T-cell (primary cell): ENCODE data around the gene PEAR1. TPM values are rescaled to one million over a fixed set of nuclear protein-coding genes. Genes with fewer than 3 reads are reported as not detected.
"Not testable (repeated sequence)": the region's sequence is repeated elsewhere in the genome, so short reads cannot be mapped to it uniquely, and the experiment has no call there.

ENCODE experiments used
- ATAC-seq, 4 experiments: fragments of 200-7000 bp in 3 of 4; fragments of 150-1000 bp in 1 of 4; cut with Tn5 transposase; replicated peaks in 1 of 4; 1 replicate in 3 of 4; 2 replicates in 1 of 4; pipeline ENCODE4 v1.10.0; 2021; ENCODE audit warnings: moderate library complexity in 3 of 4, mild to moderate bottlenecking in 2 of 4, moderate number of reproducible peaks in 1 of 4
- CTCF ChIA-PET, 2 donors: fragments of 300-600 bp; sonication (Branson Sonifier 250); formaldehyde crosslinking; loops; one replicate each; lab custom pipeline; 2022; ENCODE audit warnings: antibody characterized with exemption in 2 of 2; lab: Charles Lee
- POLR2A ChIA-PET, 2 donors: fragments of 300-600 bp; sonication (Branson Sonifier 250); formaldehyde crosslinking; loops; one replicate each; lab custom pipeline; 2022; ENCODE audit warnings: antibody characterized with exemption in 2 of 2; lab: Charles Lee
- DNase-seq, 35 experiments: peaks; one replicate each; pipeline versions ENCODE4 v3.0.0 to v3.0.0-alpha.2; 2013 to 2023
- H3K27ac ChIP-seq: one replicate; pipeline ENCODE4 v1.5.1; 2013; ENCODE audit warnings: low read length
- H3K27me3 ChIP-seq, 2 experiments: replicated peaks in 1 of 2; 1 replicate in 1 of 2; 2 replicates in 1 of 2; pipeline versions ENCODE4 v1.6.1 to v1.7.0; 2013; ENCODE audit warnings: low read length in 1 of 2, mixed read lengths in 1 of 2; ENCODE audit not compliant: control insufficient read depth in 2 of 2, insufficient read depth in 2 of 2; ENCODE audit errors: extremely low read depth in 1 of 2
- H3K36me3 ChIP-seq, 2 donors: 1 replicate in 1 of 2; 2 replicates in 1 of 2; pipeline versions ENCODE4 v1.6.1 to v1.7.0; 2013; ENCODE audit warnings: low read length in 1 of 2; ENCODE audit not compliant: control insufficient read depth in 2 of 2, insufficient read depth in 1 of 2; ENCODE audit errors: extremely low read depth in 1 of 2
- H3K4me1 ChIP-seq, 2 experiments: 1 replicate in 1 of 2; 2 replicates in 1 of 2; pipeline versions ENCODE4 v1.6.1 to v1.7.0; 2013; ENCODE audit warnings: low read length in 2 of 2, mixed read lengths in 1 of 2; ENCODE audit not compliant: insufficient read depth in 2 of 2, control insufficient read depth in 1 of 2; ENCODE audit errors: extremely low read depth in 1 of 2
- H3K4me3 ChIP-seq, 2 donors: 1 replicate in 1 of 2; 2 replicates in 1 of 2; pipeline versions ENCODE4 v1.5.1 to v1.7.0; 2013; ENCODE audit warnings: mild to moderate bottlenecking in 2 of 2, low read length in 1 of 2, moderate library complexity in 1 of 2; ENCODE audit not compliant: control insufficient read depth in 1 of 2; ENCODE audit errors: extremely low read depth in 1 of 2
- H3K9me3 ChIP-seq: 2 replicates; pipeline ENCODE4 v1.7.0; 2013
- H3K27ac Mint-ChIP-seq, 2 donors: one replicate each; pipeline ENCODE4 v1.8.0; 2020 to 2021; ENCODE audit warnings: mild to moderate bottlenecking in 2 of 2, mixed read lengths in 2 of 2
- H3K27me3 Mint-ChIP-seq, 2 donors: one replicate each; pipeline ENCODE4 v1.8.0; 2021 to 2022; ENCODE audit warnings: mixed read lengths in 2 of 2
- H3K36me3 Mint-ChIP-seq: one replicate; pipeline ENCODE4 v1.8.0; 2021; ENCODE audit warnings: mixed read lengths
- H3K4me1 Mint-ChIP-seq, 3 donors: one replicate each; pipeline ENCODE4 v1.8.0; 2020 to 2022; ENCODE audit warnings: mixed read lengths in 3 of 3, mild to moderate bottlenecking in 1 of 3
- H3K4me3 Mint-ChIP-seq, 3 donors: one replicate each; pipeline ENCODE4 v1.8.0; 2020 to 2022; ENCODE audit warnings: mild to moderate bottlenecking in 3 of 3, mixed read lengths in 3 of 3, moderate library complexity in 3 of 3
- H3K9me3 Mint-ChIP-seq, 3 donors: one replicate each; pipeline ENCODE4 v1.8.0; 2020 to 2022; ENCODE audit warnings: mixed read lengths in 3 of 3
- WGBS: methylation state at CpG from one replicate; pipeline ENCODE4 v1.1.5; 2013; ENCODE audit warnings: missing lambda C conversion rate; ENCODE audit not compliant: insufficient coverage; 5-methylcytosine and 5-hydroxymethylcytosine counted together
- total RNA-seq, 35 experiments: library from RNA in 6 of 35; stranded (reverse) in 6 of 35; fragments of 120-200 nt in 1 of 35; gene quantifications; one replicate each; pipeline versions ENCODE4 v1.2.1 to v1.2.4 and lab custom pipeline; 2013 to 2026

Gene PEAR1
- total RNA-seq, 5 donors from 2014 or later (not counting 1 experiment from before 2014, with no cell fraction given), result 0.09 to 0.67 (median 0.28) TPM

DNA sequence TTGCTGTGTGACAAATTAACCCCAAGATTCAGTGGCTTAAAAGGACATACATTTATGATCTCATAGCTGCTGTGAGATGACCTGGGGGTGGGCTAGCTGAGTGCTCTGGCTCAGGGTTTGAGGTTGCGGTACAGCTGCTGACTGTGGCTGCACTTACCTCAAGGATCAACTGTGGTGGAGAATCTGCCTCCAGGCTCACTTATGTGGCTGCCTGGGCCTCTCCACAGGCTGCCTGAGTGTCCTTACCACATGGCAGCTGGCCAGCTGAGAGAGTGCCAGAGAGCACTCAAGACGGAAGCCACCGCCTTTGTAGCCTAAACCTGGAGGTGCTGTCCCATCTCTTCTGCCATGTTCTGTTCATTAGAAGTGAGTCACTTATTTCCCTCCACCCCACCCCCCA is 32.7 kb downstream of the PEAR1 start:
- DNase-seq (peak in 4 of 35 experiments; percentile 14 to 23 (median 18)), ATAC-seq (no peak)
- no peaks in the 10 kb centered on the region for H3K9me3 ChIP-seq
- 6% methylated on average over 3 of the region's 3 CpGs for WGBS
- no peak overlapping the region for H3K4me3 ChIP-seq
- Mint-ChIP-seq H3K4me1 (peaks cover 18 to 36% (median 25%) of the 10 kb centered on the region in 3 donors), H3K27ac (no peak overlapping the region), H3K36me3 (no peaks in the 10 kb centered on the region), H3K27me3 (peaks cover 69 to 91% of the 10 kb centered on the region in 2 donors), H3K9me3 (no peaks in the 10 kb centered on the region), H3K4me3 (no peak overlapping the region)
- H3K36me3 ChIP-seq, result no peaks in the 10 kb centered on the region
- H3K27me3 ChIP-seq, result peaks cover 17 to 93% of the 10 kb centered on the region in 2 experiments
- H3K27ac ChIP-seq, result no peak overlapping the region
- peaks cover 0 to 24% of the 10 kb centered on the region in 2 experiments for H3K4me1 ChIP-seq
- CTCF ChIA-PET, result interaction anchor here in 1 of 2 donors (0.6 kb wide), 1 partner anchor 9 kb away, joined by 3 read pairs; no protein-coding TSS in a partner anchor
- POLR2A ChIA-PET, result no interaction called here

DNA sequence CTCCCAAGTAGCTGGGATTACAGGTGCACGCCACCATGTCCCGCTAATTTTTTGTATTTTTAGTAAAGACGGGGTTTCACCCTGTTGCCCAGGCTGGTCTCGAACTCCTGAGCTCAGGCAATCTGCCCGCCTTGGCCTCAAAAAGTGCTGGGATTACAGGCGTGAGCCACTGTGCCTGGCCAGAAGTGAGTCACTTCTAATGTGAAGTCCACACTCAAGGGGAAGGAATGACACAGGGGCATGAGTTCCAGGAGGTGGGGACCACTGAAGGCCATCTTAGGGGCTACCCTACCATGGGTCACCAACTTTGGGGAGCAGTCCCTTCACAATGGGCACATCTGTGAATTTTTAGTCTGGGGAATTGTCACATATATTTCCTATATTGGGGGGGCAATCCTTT is 33.2 kb downstream of the PEAR1 start:
- H3K27me3 ChIP-seq, result peaks cover 15 to 90% of the 10 kb centered on the region in 2 experiments
- H3K36me3 ChIP-seq, H3K9me3 ChIP-seq, H3K27ac Mint-ChIP-seq, H3K27ac ChIP-seq, DNase-seq, ATAC-seq, H3K4me3 ChIP-seq, H3K36me3 Mint-ChIP-seq, H3K9me3 Mint-ChIP-seq: not testable (repeated sequence)
- WGBS, result 85% methylated on average over 6 of the region's 6 CpGs
- CTCF ChIA-PET, result interaction anchor here (0.6 to 1.3 kb wide), 2 partner anchors 10 to 34 kb away, joined by 3 read pairs; partner anchors contain the start of gene PEAR1 (in 1 of the 2)
- H3K4me1 ChIP-seq, result peaks cover 0 to 24% of the 10 kb centered on the region in 2 experiments
- POLR2A ChIA-PET, result interaction anchor here in 1 of 2 donors (0.7 kb wide), 1 partner anchor 66 kb away, joined by 4 read pairs; the partner anchor contains the start of gene NTRK1
- peak overlapping the region in 1 of 3 donors; percentile 67 for H3K4me3 Mint-ChIP-seq
- peaks cover 69 to 91% of the 10 kb centered on the region in 2 donors for H3K27me3 Mint-ChIP-seq
- peaks cover 17 to 41% (median 29%) of the 10 kb centered on the region in 3 donors for H3K4me1 Mint-ChIP-seq

DNA sequence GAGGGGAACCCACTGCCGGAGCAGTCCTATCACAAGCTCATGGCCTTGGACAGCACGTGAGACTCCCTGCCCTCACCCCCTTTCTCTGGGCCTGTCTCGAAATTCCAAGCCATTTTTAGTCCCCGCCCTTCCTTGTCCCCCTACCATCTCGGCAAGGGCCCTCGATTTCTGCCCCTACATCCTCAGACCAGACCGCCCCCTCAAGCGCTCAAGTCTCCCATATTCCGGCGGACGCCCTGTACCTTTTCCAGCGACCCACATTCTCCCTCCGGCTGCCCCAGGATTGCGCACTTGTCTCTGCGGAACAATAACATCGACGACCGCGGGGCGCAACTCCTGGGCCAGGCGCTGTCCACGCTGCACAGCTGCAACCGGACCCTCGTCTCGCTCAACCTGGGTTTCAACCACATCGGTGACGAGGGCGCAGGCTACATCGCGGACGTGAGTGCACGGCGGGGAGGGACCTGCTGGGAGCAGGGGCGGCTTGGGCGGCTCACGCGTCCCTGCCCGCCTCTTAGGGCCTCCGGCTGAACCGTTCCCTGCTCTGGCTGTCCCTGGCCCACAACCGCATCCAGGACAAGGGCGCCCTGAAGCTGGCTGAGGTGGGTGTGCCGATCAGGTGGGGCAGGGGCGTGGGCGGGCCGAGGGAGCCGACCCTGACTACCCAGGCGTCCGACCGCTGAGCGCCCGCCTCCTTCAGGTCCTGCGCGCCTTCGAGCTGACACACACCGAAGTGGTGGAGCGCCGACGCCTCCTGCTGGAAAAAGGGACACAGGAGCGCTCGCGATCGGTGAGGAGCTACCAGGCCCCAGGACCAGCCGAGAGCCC is 33.9 kb downstream of the PEAR1 start:
- Histone ChIP-seq H3K4me1 (peaks cover 0 to 24% of the 10 kb centered on the region in 2 experiments), H3K4me3 (no peak overlapping the region), H3K9me3 (no peaks in the 10 kb centered on the region), H3K36me3 (no peaks in the 10 kb centered on the region), H3K27me3 (peaks cover 10 to 89% of the 10 kb centered on the region in 2 experiments), H3K27ac (no peak overlapping the region)
- peak; percentile 76 to 86 (median 80) for ATAC-seq
- Mint-ChIP-seq H3K4me1 (peaks cover 17 to 41% (median 28%) of the 10 kb centered on the region in 3 donors), H3K9me3 (no peaks in the 10 kb centered on the region), H3K27ac (no peak overlapping the region), H3K36me3 (no peaks in the 10 kb centered on the region), H3K27me3 (peaks cover 62 to 89% of the 10 kb centered on the region in 2 donors), H3K4me3 (peak overlapping the region in 1 of 3 donors; percentile 67)
- POLR2A ChIA-PET, result interaction anchor here in 1 of 2 donors (0.7 kb wide), 1 partner anchor 67 kb away, joined by 4 read pairs; the partner anchor contains the start of gene NTRK1
- DNase-seq, result peak; percentile 22 to 73 (median 48)
- WGBS, result 7% methylated on average over 63 of the region's 64 CpGs
- CTCF ChIA-PET, result interaction anchor here (0.8 to 1.3 kb wide), 4 partner anchors 10 to 243 kb away, joined by 3 to 6 read pairs (median 3); partner anchors contain the start of gene PEAR1 (in 1 of the 2)

DNA sequence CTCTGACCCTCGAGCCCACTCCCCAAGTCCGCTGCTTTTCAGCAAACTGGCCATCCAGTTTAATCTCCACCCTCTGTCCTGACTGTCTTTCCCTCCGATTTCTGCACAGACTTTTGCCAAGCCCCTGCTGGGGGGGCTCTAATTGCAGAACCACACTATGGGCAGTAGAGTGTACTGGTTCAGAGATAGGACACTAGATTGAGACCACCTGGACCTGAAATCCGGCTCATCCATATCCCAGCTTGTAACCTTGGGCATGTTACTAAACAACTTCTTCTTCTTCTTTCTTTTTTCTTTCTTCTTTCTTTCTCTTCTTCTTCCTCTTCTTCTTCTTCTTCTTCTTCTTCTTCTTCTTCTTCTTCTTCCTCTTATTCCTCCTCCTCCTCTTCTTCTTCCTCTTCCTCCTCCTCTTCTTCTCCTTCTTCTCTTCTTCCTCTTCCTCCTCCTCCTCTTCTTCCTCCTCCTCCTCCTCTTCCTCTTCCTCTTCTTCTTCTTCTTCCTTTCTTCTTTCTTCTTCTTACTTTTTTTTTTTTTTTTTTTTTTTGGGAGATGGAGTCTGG is 34.6 kb downstream of the PEAR1 start:
- peaks cover 57 to 87% of the 10 kb centered on the region in 2 donors for H3K27me3 Mint-ChIP-seq
- H3K4me3 Mint-ChIP-seq, result peak overlapping the region; percentile 24 to 67 (median 36)
- peaks cover 16 to 39% (median 26%) of the 10 kb centered on the region in 3 donors for H3K4me1 Mint-ChIP-seq
- ChIA-PET POLR2A (no interaction called here), CTCF (interaction anchor here (0.6 to 1.3 kb wide), 6 partner anchors 10 to 243 kb away, joined by 3 to 6 read pairs (median 3); partner anchors contain the start of gene PEAR1 (in 1 of the 2))
- Histone ChIP-seq H3K27ac (no peak overlapping the region), H3K27me3 (peaks cover 7 to 87% of the 10 kb centered on the region in 2 experiments), H3K4me1 (peaks cover 0 to 24% of the 10 kb centered on the region in 2 experiments), H3K36me3 (no peaks in the 10 kb centered on the region), H3K9me3 (no peaks in the 10 kb centered on the region), H3K4me3 (no peak overlapping the region)
- DNase-seq (no peak), ATAC-seq (peak in 1 of 4 experiments; percentile 30)
- H3K27ac Mint-ChIP-seq, result peak overlapping the region in 1 of 2 donors; percentile 39
- no CpG with 5 or more reads among the region's 4 CpGs for WGBS
- H3K36me3 Mint-ChIP-seq, result no peaks in the 10 kb centered on the region
- no peaks in the 10 kb centered on the region for H3K9me3 Mint-ChIP-seq

DNA sequence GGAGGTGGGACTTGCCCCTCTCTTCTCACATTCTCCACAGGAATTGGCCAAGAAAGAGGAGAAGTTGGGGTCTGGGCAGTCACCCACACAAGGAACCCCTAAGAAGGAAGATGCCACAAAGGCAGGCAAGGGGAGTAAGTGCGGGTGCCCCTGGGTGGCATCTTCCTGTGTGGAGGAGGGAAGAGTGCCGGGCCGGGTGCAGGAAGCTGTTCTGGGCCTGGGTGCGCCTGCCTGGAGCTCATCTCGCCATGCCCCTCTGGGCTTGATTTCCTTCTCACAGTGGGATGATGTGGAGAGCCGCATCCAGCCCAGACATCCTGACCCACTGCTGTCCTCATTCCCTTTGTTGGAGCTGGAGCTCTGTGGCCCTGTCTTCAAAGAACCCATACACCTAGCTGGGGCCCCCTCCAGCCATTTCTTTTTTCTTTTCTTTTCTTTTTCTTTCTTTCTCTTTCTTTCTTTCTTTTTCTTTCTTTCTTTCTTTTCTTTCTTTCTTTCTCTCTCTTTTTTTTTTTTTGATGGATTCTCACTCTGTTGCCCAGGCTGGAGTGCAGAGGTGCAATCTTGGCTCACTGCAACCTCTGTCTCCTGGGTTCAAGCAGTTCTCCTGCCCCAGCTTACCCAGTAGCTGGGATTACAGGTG is 36.2 kb downstream of the PEAR1 start:
- POLR2A ChIA-PET, result no interaction called here
- Mint-ChIP-seq H3K4me3 (no peak overlapping the region), H3K27me3 (peaks cover 52 to 77% of the 10 kb centered on the region in 2 donors), H3K27ac (no peak overlapping the region), H3K4me1 (peaks cover 11 to 33% (median 20%) of the 10 kb centered on the region in 3 donors), H3K36me3 (no peaks in the 10 kb centered on the region), H3K9me3 (no peaks in the 10 kb centered on the region)
- WGBS, result 47% methylated on average over 3 of the region's 6 CpGs
- no peak for DNase-seq
- H3K4me1 ChIP-seq, result peaks cover 0 to 12% of the 10 kb centered on the region in 2 experiments
- H3K36me3 ChIP-seq, result no peaks in the 10 kb centered on the region
- peaks cover 7 to 73% of the 10 kb centered on the region in 2 experiments for H3K27me3 ChIP-seq
- CTCF ChIA-PET, result interaction anchor here in 1 of 2 donors (0.6 kb wide), 1 partner anchor 213 kb away, joined by 6 read pairs; no protein-coding TSS in a partner anchor
- no peaks in the 10 kb centered on the region for H3K9me3 ChIP-seq
- no peak overlapping the region for H3K27ac ChIP-seq
- no peak for ATAC-seq
- no peak overlapping the region for H3K4me3 ChIP-seq
